Astrocyte (in vitro differentiated cells and primary cell): ENCODE measurements around the gene CADPS. TPM values are rescaled to one million over a fixed set of nuclear protein-coding genes. Genes with fewer than 3 reads are reported as not detected.

Experiments used
- DNase-seq: peaks from one replicate; pipeline ENCODE4 v3.0.0-alpha.2; 2010; ENCODE audit warnings: low read depth
- FAIRE-seq: peaks from 2 replicates; lab custom pipeline; 2011; peaks lifted over from hg19 to GRCh38; lab: Jason Lieb, UNC
- H2AFZ ChIP-seq: 2 replicates; pipeline ENCODE4 v1.6.0; 2012; ENCODE audit warnings: low read depth, low read length, inconsistent platforms
- H3K27ac ChIP-seq: 2 replicates; pipeline ENCODE4 v1.5.1; 2011; ENCODE audit warnings: low read depth, low read length, inconsistent platforms
- H3K27me3 ChIP-seq: 2 replicates; pipeline ENCODE4 v1.6.0; 2011; ENCODE audit warnings: low read length, inconsistent platforms; ENCODE audit not compliant: insufficient read depth
- H3K36me3 ChIP-seq: 2 replicates; pipeline ENCODE4 v1.5.1; 2011; ENCODE audit warnings: low read length, inconsistent platforms; ENCODE audit not compliant: insufficient read depth
- H3K4me1 ChIP-seq: 2 replicates; pipeline ENCODE4 v1.5.1; 2011; ENCODE audit warnings: low read length, inconsistent platforms; ENCODE audit not compliant: insufficient read depth
- H3K4me2 ChIP-seq: 2 replicates; pipeline ENCODE4 v1.6.0; 2012; ENCODE audit warnings: low read length, inconsistent platforms
- H3K4me3 ChIP-seq: 2 replicates; pipeline ENCODE4 v1.5.1; 2011; ENCODE audit warnings: low read depth, mild to moderate bottlenecking, low read length, inconsistent platforms; ENCODE audit not compliant: insufficient read depth
- H3K79me2 ChIP-seq: 2 replicates; pipeline ENCODE4 v1.6.0; 2012; ENCODE audit warnings: mild to moderate bottlenecking, low read length, inconsistent platforms; ENCODE audit not compliant: insufficient read depth
- H3K9ac ChIP-seq: 2 replicates; pipeline ENCODE4 v1.6.0; 2012; ENCODE audit warnings: mild to moderate bottlenecking, low read length, inconsistent platforms
- H3K9me3 ChIP-seq: 2 replicates; pipeline ENCODE4 v1.5.1; 2012; ENCODE audit warnings: low read depth, mild to moderate bottlenecking, low read length, inconsistent platforms; ENCODE audit not compliant: insufficient read depth
- H4K20me1 ChIP-seq: 2 replicates; pipeline ENCODE4 v1.6.0; 2012; ENCODE audit warnings: low read length, inconsistent platforms; ENCODE audit not compliant: insufficient read depth
- H3K27ac Mint-ChIP-seq: one replicate; pipeline ENCODE4 v1.8.0; 2021; ENCODE audit warnings: mild to moderate bottlenecking, mixed read lengths; ENCODE audit not compliant: unreplicated experiment
- H3K27me3 Mint-ChIP-seq: one replicate; pipeline ENCODE4 v1.8.0; 2021; ENCODE audit warnings: low read depth, mixed read lengths; ENCODE audit not compliant: unreplicated experiment
- H3K36me3 Mint-ChIP-seq: one replicate; pipeline ENCODE4 v1.8.0; 2021; ENCODE audit warnings: low read depth, mixed read lengths; ENCODE audit not compliant: unreplicated experiment
- H3K4me1 Mint-ChIP-seq: one replicate; pipeline ENCODE4 v1.8.0; 2021; ENCODE audit warnings: low read depth, mixed read lengths; ENCODE audit not compliant: unreplicated experiment
- H3K4me3 Mint-ChIP-seq: one replicate; pipeline ENCODE4 v1.8.0; 2021; ENCODE audit warnings: mild to moderate bottlenecking, moderate library complexity, mixed read lengths; ENCODE audit not compliant: unreplicated experiment
- H3K9me3 Mint-ChIP-seq: one replicate; pipeline ENCODE4 v1.8.0; 2021; ENCODE audit warnings: mild to moderate bottlenecking, mixed read lengths; ENCODE audit not compliant: unreplicated experiment
- CTCF ChIP-seq: IDR thresholded peaks from 2 replicates; pipeline ENCODE4 v1.5.1; 2011; ENCODE audit warnings: low read depth, mild to moderate bottlenecking, inconsistent platforms, low read length, moderate library complexity; ENCODE audit not compliant: insufficient read depth
- EZH2 ChIP-seq: IDR thresholded peaks from 2 replicates; pipeline ENCODE4 v1.6.1; 2012; ENCODE audit warnings: mild to moderate bottlenecking, low read length, inconsistent platforms; ENCODE audit not compliant: insufficient read depth
- total RNA-seq: library from RNA; stranded (reverse); gene quantifications from 2 replicates; pipeline ENCODE4 v1.2.1, GENCODE V29; 2021

CADPS gene
- total RNA-seq, 1 donor from 2014 or later, result 5.4 TPM

DNA sequence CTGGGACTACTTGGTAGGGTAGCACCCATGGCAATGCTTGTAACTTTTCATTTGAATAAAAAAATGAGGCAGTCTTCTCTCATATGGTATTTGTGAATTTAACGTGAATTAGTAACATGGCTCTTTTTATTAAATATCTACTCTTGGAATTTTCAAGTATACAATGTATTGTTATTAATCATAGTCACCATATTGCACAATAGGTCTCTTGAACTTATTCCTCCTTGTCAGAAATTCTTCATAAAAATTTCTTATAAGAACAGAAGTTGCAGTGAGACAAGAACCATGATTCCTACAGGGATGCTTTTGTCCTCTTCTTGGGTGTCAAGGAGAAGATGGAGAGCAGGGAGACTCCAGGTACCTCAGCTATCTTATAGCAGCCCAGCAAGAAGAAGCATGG is 298.1 kb downstream of the CADPS start:
- Histone ChIP-seq H2AFZ (no peak overlapping the region), H3K9me3 (peaks cover 4% of the 10 kb centered on the region), H3K79me2 (no peaks in the 10 kb centered on the region), H3K36me3 (no peaks in the 10 kb centered on the region), H3K9ac (no peak overlapping the region), H3K27me3 (no peaks in the 10 kb centered on the region), H3K27ac (no peak overlapping the region), H3K4me3 (no peak overlapping the region), H3K4me2 (no peak overlapping the region), H4K20me1 (no peaks in the 10 kb centered on the region), H3K4me1 (peaks cover 3% of the 10 kb centered on the region)
- H3K4me1 Mint-ChIP-seq, result peaks cover 5% of the 10 kb centered on the region
- DNase-seq, result no peak
- TF ChIP-seq EZH2 (no peak), CTCF (no peak)
- H3K4me3 Mint-ChIP-seq, result no peak overlapping the region
- peaks cover 14% of the 10 kb centered on the region for H3K9me3 Mint-ChIP-seq
- H3K27ac Mint-ChIP-seq, result no peak overlapping the region
- H3K27me3 Mint-ChIP-seq, result no peaks in the 10 kb centered on the region
- H3K36me3 Mint-ChIP-seq, result no peaks in the 10 kb centered on the region
- no peak for FAIRE-seq

GRCh38 chr3:62574266-62574898 is 300.8 kb downstream of the CADPS start:
- no peak overlapping the region for H3K4me3 Mint-ChIP-seq
- H3K4me1 Mint-ChIP-seq, result peaks cover 5% of the 10 kb centered on the region
- no peaks in the 10 kb centered on the region for H3K36me3 Mint-ChIP-seq
- H3K27me3 Mint-ChIP-seq, result no peaks in the 10 kb centered on the region
- H3K4me3 ChIP-seq, result no peak overlapping the region
- no peak overlapping the region for H3K4me2 ChIP-seq
- no peaks in the 10 kb centered on the region for H4K20me1 ChIP-seq
- H3K4me1 ChIP-seq, result peaks cover 3% of the 10 kb centered on the region
- FAIRE-seq, result no peak
- TF ChIP-seq CTCF, result no peak
- TF ChIP-seq EZH2, result no peak
- H3K27ac Mint-ChIP-seq, result no peak overlapping the region
- no peaks in the 10 kb centered on the region for H3K9me3 ChIP-seq
- H3K27ac ChIP-seq, result no peak overlapping the region
- no peaks in the 10 kb centered on the region for H3K27me3 ChIP-seq
- H3K9me3 Mint-ChIP-seq, result peaks cover 5% of the 10 kb centered on the region
- no peaks in the 10 kb centered on the region for H3K36me3 ChIP-seq
- no peaks in the 10 kb centered on the region for H3K79me2 ChIP-seq
- no peak overlapping the region for H2AFZ ChIP-seq
- no peak for DNase-seq
- H3K9ac ChIP-seq, result no peak overlapping the region

- no peak overlapping the region for H3K4me3 Mint-ChIP-seq
- H3K9me3 Mint-ChIP-seq, result no peaks in the 10 kb centered on the region
- TF ChIP-seq EZH2 (no peak), CTCF (no peak)
- Histone ChIP-seq H3K4me2 (no peak overlapping the region), H4K20me1 (no peaks in the 10 kb centered on the region), H3K27ac (no peak overlapping the region), H3K4me1 (peaks cover 13% of the 10 kb centered on the region), H3K27me3 (no peaks in the 10 kb centered on the region), H3K36me3 (no peaks in the 10 kb centered on the region), H3K4me3 (no peak overlapping the region), H3K9ac (no peak overlapping the region), H3K9me3 (no peaks in the 10 kb centered on the region), H3K79me2 (no peaks in the 10 kb centered on the region), H2AFZ (no peak overlapping the region)
- FAIRE-seq, result no peak
- no peaks in the 10 kb centered on the region for H3K27me3 Mint-ChIP-seq
- H3K4me1 Mint-ChIP-seq, result peaks cover 14% of the 10 kb centered on the region
- H3K27ac Mint-ChIP-seq, result no peak overlapping the region
- peaks cover 2% of the 10 kb centered on the region for H3K36me3 Mint-ChIP-seq
- DNase-seq, result no peak
These were observed 303.3 kb downstream of the CADPS start for GRCh38 chr3:62571916-62572315.
